ENCODE measurements around the gene VEGFA. TPM values are rescaled to one million over a fixed set of nuclear protein-coding genes. Genes with fewer than 3 reads are reported as not detected.

The VEGFA gene
- total RNA-seq, 6 donors from 2014 or later, result 129 to 564 (median 261) TPM

DNA sequence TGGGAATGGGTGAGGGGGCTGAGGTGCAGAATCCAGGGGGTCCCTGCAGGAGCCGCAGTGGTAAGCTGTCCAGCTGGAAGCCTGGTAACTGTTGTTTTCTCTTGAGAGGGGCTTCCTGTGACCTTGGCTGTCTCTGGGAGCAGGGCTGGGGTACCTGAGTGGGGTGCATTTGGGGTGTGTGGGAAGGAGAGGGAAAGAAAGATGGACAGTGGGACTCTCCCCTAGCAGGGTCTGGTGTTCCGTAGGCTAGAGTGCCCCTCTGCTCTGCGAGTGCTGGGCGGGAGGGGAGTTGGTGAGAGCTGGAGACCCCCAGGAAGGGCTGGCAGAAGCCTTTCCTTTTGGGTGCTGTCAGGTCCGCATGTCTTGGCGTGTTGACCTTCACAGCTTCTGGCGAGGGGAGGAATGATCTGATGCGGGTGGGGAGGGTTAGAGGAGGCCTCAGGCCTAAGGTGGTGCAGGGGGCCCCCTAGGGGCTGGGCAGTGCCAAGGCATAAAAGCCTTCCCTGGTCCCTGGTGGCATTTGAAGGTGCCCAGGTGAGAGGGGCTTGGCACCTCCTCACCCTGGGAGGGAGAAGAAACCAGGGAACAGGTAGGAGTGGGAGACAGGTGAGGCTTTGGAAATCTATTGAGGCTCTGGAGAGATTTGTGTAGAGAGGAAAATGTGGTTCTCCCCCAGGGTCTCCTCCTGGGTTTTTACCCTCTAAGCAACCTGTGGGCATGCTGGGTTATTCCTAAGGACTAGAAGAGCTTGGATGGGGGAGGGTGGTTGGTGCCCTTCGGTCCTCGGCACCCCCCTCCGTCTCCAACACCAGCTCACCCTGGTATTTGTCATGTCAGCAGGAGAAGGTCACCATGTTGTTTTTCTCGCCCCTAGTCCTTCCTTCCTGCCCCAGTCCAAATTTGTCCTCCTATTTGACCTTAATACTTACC, 3.3 kb downstream of the VEGFA start:
- no peaks in the 10 kb centered on the region for H3K27me3 ChIP-seq
- DNase-seq, result peak in 1 of 2 donors; percentile 75
- H3K36me3 ChIP-seq, result peaks cover 9 to 26% (median 16%) of the 10 kb centered on the region in 4 donors
- TF ChIP-seq POLR2A (IDR thresholded peaks at IDR 0.05) (peak in 1 of 4 donors; percentile 12), POLR2AphosphoS5 (IDR thresholded peaks at IDR 0.05) (peak in 1 of 2 donors; percentile 23), EP300 (IDR thresholded peaks at IDR 0.05) (no peak)
- TF ChIP-seq, protein P1, sequence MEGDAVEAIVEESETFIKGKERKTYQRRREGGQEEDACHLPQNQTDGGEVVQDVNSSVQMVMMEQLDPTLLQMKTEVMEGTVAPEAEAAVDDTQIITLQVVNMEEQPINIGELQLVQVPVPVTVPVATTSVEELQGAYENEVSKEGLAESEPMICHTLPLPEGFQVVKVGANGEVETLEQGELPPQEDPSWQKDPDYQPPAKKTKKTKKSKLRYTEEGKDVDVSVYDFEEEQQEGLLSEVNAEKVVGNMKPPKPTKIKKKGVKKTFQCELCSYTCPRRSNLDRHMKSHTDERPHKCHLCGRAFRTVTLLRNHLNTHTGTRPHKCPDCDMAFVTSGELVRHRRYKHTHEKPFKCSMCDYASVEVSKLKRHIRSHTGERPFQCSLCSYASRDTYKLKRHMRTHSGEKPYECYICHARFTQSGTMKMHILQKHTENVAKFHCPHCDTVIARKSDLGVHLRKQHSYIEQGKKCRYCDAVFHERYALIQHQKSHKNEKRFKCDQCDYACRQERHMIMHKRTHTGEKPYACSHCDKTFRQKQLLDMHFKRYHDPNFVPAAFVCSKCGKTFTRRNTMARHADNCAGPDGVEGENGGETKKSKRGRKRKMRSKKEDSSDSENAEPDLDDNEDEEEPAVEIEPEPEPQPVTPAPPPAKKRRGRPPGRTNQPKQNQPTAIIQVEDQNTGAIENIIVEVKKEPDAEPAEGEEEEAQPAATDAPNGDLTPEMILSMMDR (IDR thresholded peaks at IDR 0.05), result peak; percentile 62 to 78 (median 70)
- H3K9me3 ChIP-seq, result no peaks in the 10 kb centered on the region
- H3K27ac ChIP-seq, result peak overlapping the region; percentile 84 to 97 (median 94)
- ATAC-seq (ENCODE audit: low FRiP score in 2 of 2), result peak in 1 of 2 donors; percentile 38
- peaks cover 40 to 65% (median 50%) of the 10 kb centered on the region in 4 donors for H3K4me1 ChIP-seq
- peak overlapping the region; percentile 22 to 80 (median 75) for H3K4me3 ChIP-seq
- 45 to 52% methylated on average over 8 to 12 of the region's 12 CpGs for WGBS, 2 donors

- peaks cover 37 to 61% (median 45%) of the 10 kb centered on the region in 4 donors for H3K4me1 ChIP-seq
- no peak for ATAC-seq (ENCODE audit: low FRiP score in 2 of 2)
- 39 to 51% methylated on average over 12 of the region's 12 CpGs for WGBS, 2 donors
- no peak for DNase-seq
- no peaks in the 10 kb centered on the region for H3K27me3 ChIP-seq
- TF ChIP-seq POLR2AphosphoS5 (IDR thresholded peaks at IDR 0.05), result no peak
- TF ChIP-seq, protein P1 (IDR thresholded peaks at IDR 0.05), result no peak
- no peak for TF ChIP-seq POLR2A (IDR thresholded peaks at IDR 0.05)
- no peak for TF ChIP-seq EP300 (IDR thresholded peaks at IDR 0.05)
- H3K4me3 ChIP-seq, result peak overlapping the region in 3 of 4 donors; percentile 73 to 80 (median 77)
- peak overlapping the region; percentile 8 to 97 (median 94) for H3K27ac ChIP-seq
- H3K9me3 ChIP-seq, result no peaks in the 10 kb centered on the region
- H3K36me3 ChIP-seq, result peaks cover 17 to 35% (median 25%) of the 10 kb centered on the region in 4 donors
These were observed 4.2 kb downstream of the VEGFA start for GRCh38 chr6:43773980-43774775.

DNA sequence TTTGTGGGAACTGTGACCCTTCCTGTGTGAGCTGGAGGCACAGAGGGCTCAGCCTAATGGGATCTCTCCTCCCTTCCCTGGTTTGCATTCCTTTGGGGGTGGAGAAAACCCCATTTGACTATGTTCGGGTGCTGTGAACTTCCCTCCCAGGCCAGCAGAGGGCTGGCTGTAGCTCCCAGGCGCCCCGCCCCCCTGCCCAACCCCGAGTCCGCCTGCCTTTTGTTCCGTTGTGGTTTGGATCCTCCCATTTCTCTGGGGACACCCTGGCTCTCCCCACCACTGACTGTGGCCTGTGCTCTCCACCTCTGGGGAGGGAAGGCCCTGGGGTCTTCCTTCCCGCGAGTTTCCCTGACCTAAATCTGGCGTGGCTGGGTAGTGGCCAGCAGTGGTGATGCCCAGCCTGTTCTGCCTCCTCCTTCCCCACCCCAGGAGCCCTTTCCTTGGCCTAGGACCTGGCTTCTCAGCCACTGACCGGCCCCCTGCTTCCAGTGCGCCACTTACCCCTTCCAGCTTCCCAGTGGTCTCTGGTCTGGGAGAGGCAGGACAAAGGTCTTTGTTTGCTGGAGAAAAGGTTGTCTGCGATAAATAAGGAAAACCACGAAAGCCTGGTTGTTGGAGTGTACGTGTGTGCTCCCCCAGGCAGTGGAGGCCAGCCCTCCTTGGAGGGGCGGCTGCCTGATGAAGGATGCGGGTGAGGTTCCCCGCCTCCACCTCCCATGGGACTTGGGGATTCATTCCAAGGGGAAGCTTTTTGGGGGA, 4.9 kb downstream of the VEGFA start:
- peaks cover 34 to 53% (median 41%) of the 10 kb centered on the region in 4 donors for H3K4me1 ChIP-seq
- ATAC-seq (ENCODE audit: low FRiP score in 2 of 2) (peak; percentile 51 to 73), DNase-seq (peak; percentile 88 to 94)
- WGBS, 2 donors, result 27 to 38% methylated on average over 17 of the region's 17 CpGs
- peak overlapping the region in 1 of 4 donors; percentile 80 for H3K4me3 ChIP-seq
- TF ChIP-seq, protein P1 (IDR thresholded peaks at IDR 0.05), result peak; percentile 78 to 93 (median 90)
- TF ChIP-seq EP300 (IDR thresholded peaks at IDR 0.05), result no peak
- no peak for TF ChIP-seq POLR2AphosphoS5 (IDR thresholded peaks at IDR 0.05)
- H3K36me3 ChIP-seq, result peaks cover 24 to 42% (median 32%) of the 10 kb centered on the region in 4 donors
- H3K27ac ChIP-seq, result peak overlapping the region; percentile 8 to 96 (median 52)
- H3K27me3 ChIP-seq, result no peaks in the 10 kb centered on the region
- H3K9me3 ChIP-seq, result no peaks in the 10 kb centered on the region

GRCh38 chr6:43775535-43775885, 5.5 kb downstream of the VEGFA start:
- no peak for DNase-seq
- Histone ChIP-seq H3K4me3 (peak overlapping the region in 1 of 4 donors; percentile 80), H3K9me3 (no peaks in the 10 kb centered on the region), H3K27me3 (no peaks in the 10 kb centered on the region), H3K4me1 (peaks cover 34 to 51% (median 41%) of the 10 kb centered on the region in 4 donors), H3K27ac (peak overlapping the region in 2 of 4 donors; percentile 53 to 96), H3K36me3 (peaks cover 27 to 48% (median 38%) of the 10 kb centered on the region in 4 donors)
- no peak for ATAC-seq (ENCODE audit: low FRiP score in 2 of 2)
- 56 to 69% methylated on average over 4 of the region's 4 CpGs for WGBS, 2 donors
- TF ChIP-seq, protein P1 (IDR thresholded peaks at IDR 0.05), result no peak
- TF ChIP-seq POLR2A (IDR thresholded peaks at IDR 0.05) (no peak), EP300 (IDR thresholded peaks at IDR 0.05) (no peak), POLR2AphosphoS5 (IDR thresholded peaks at IDR 0.05) (no peak)
